HepG2 (cell line): ENCODE measurements around the gene SPHK2. TPM values are rescaled to one million over a fixed set of nuclear protein-coding genes. Genes with fewer than 3 reads are reported as not detected.

ENCODE experiments used
- ATF3 ChIP-seq: sonication (generic); formaldehyde crosslinking; IDR thresholded peaks from 2 replicates; pipeline ENCODE4 v1.4.0; 2020; ENCODE audit warnings: missing genetic modification reagents
- BATF2 ChIP-seq: sonication (generic); formaldehyde crosslinking; IDR thresholded peaks from 2 replicates; pipeline ENCODE4 v1.8.0; 2022; ENCODE audit warnings: mild to moderate bottlenecking, missing genetic modification reagents, moderate library complexity
- CTCF ChIP-seq: sonication (generic); formaldehyde crosslinking; IDR thresholded peaks from 2 replicates; pipeline ENCODE4 v1.5.0; 2020; ENCODE audit warnings: mild to moderate bottlenecking, missing genetic modification reagents, moderate library complexity
- FOXA1 ChIP-seq, 2 experiments: fragments of 450-650 bp in 1 of 2; sonication (generic) in 1 of 2; formaldehyde crosslinking in 1 of 2; IDR thresholded peaks; 2 replicates each; pipeline versions ENCODE4 v1.4.0 to v1.6.1; 2016 to 2020; ENCODE audit warnings: missing genetic modification reagents in 1 of 2
- JDP2 ChIP-seq: sonication (generic); formaldehyde crosslinking; IDR thresholded peaks from 2 replicates; pipeline ENCODE4 v1.8.1; 2022; ENCODE audit warnings: missing genetic modification reagents, borderline replicate concordance
- MIER2 ChIP-seq: IDR thresholded peaks from 2 replicates; pipeline ENCODE4 v1.6.1; 2016; ENCODE audit warnings: missing biosample characterization, missing genetic modification reagents
- NR2F6 ChIP-seq, 2 experiments: IDR thresholded peaks; 2 replicates each; pipeline ENCODE4 v1.6.1; 2016; ENCODE audit warnings: antibody characterized with exemption in 1 of 2, mild to moderate bottlenecking in 1 of 2
- NR3C1 ChIP-seq: sonication (generic); formaldehyde crosslinking; IDR thresholded peaks from 2 replicates; pipeline ENCODE4 v1.4.0; 2020; ENCODE audit warnings: missing genetic modification reagents
- REL ChIP-seq: sonication (generic); formaldehyde crosslinking; conservative IDR thresholded peaks from 2 replicates; pipeline ENCODE4 v1.8.0; 2022; ENCODE audit warnings: mild to moderate bottlenecking, missing genetic modification reagents, moderate library complexity
- ZHX1 ChIP-seq: sonication (generic); formaldehyde crosslinking; IDR thresholded peaks from 2 replicates; pipeline ENCODE4 v1.8.1; 2022; ENCODE audit warnings: low read depth, mild to moderate bottlenecking, missing genetic modification reagents
- ZNF616 ChIP-seq: sonication (generic); formaldehyde crosslinking; IDR thresholded peaks from 2 replicates; pipeline ENCODE4 v1.5.0; 2020; ENCODE audit warnings: low read depth, mild to moderate bottlenecking, missing genetic modification reagents
- ZNF646 ChIP-seq: sonication (generic); formaldehyde crosslinking; IDR thresholded peaks from 2 replicates; pipeline ENCODE4 v1.9.0; 2021; ENCODE audit warnings: mild to moderate bottlenecking, missing genetic modification reagents
- ZNF83 ChIP-seq: sonication (generic); formaldehyde crosslinking; IDR thresholded peaks from 2 replicates; pipeline ENCODE4 v1.4.0; 2020; ENCODE audit warnings: missing genetic modification reagents, mild to moderate bottlenecking, borderline replicate concordance
- polyA plus RNA-seq, 8 experiments: library from polyadenylated mRNA; depleted of rRNA in 3 of 8; stranded (reverse) in 7 of 8; unstranded in 1 of 8; fragments of >200 nt; fragmentation: Illumina TruSeq in 4 of 8; extraction: Trizol in 4 of 8; gene quantifications; 2 replicates each; pipeline versions ENCODE4 v1.2.1 to v1.2.3, GENCODE V29; 2011 to 2016; ENCODE audit warnings: low read depth in 4 of 8, missing spikeins in 1 of 8, mixed read lengths in 1 of 8; ENCODE audit not compliant: insufficient read depth in 1 of 8
- total RNA-seq, 5 experiments: library from RNA; depleted of rRNA; stranded (reverse); fragments of >200 nt; fragmentation: Illumina TruSeq; extraction: Trizol; gene quantifications; 2 replicates each; pipeline ENCODE4 v1.2.3, GENCODE V29; 2016; ENCODE audit warnings: low read depth in 1 of 5
- TF ChIP-seq, protein P1 (sequence below): sonication (generic); formaldehyde crosslinking; IDR thresholded peaks from 2 replicates; pipeline ENCODE4 v1.8.0; 2022; ENCODE audit warnings: mild to moderate bottlenecking, missing genetic modification reagents

SPHK2 gene
- total and polyA plus RNA-seq, 2 of the 13 experiments (the other 11 are each of a cell fraction or from before 2014, with no cell fraction given) = 2.9 to 14.4 TPM

GRCh38 chr19:48634424-48635262, 15.3 kb downstream of the SPHK2 start (continued):
- TF ChIP-seq CTCF (CRISPR knock-in tag) (peak; percentile 8; the same call in 1 of the 2 replicates), NR2F6 (IDR thresholded peaks at IDR 0.05) (no peak), NR2F6 (CRISPR knock-in tag; IDR thresholded peaks at IDR 0.05) (peak; percentile 67; the same call in 1 of the 2 replicates), MIER2 (CRISPR knock-in tag) (no peak), FOXA1 (IDR thresholded peaks at IDR 0.05) (no peak), FOXA1 (CRISPR knock-in tag; IDR thresholded peaks at IDR 0.05) (no peak), ZNF83 (CRISPR knock-in tag) (no peak), NR3C1 (no peak), REL (no peak), ZNF646 (CRISPR knock-in tag) (no peak), BATF2 (CRISPR knock-in tag) (no peak), ZNF616 (CRISPR knock-in tag) (peak; percentile 86; the same call in 1 of the 2 replicates), ZHX1 (CRISPR knock-in tag) (no peak), ATF3 (no peak), JDP2 (CRISPR knock-in tag) (no peak)
- TF ChIP-seq, protein P1, sequence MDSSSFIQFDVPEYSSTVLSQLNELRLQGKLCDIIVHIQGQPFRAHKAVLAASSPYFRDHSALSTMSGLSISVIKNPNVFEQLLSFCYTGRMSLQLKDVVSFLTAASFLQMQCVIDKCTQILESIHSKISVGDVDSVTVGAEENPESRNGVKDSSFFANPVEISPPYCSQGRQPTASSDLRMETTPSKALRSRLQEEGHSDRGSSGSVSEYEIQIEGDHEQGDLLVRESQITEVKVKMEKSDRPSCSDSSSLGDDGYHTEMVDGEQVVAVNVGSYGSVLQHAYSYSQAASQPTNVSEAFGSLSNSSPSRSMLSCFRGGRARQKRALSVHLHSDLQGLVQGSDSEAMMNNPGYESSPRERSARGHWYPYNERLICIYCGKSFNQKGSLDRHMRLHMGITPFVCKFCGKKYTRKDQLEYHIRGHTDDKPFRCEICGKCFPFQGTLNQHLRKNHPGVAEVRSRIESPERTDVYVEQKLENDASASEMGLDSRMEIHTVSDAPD (CRISPR knock-in tag) = no peak
